Stimulated activated CD4-positive, alpha-beta T cell treated with anti-CD3 and anti-CD28 coated beads, Interleukin-4, amount 100 ng/mL, for 1 hour (primary cell): ENCODE measurements around the gene ITGA6.

ENCODE experiments used
- DNase-seq: peaks from one replicate; pipeline ENCODE4 v3.0.0-alpha.2; 2020

ITGA6 gene

DNA sequence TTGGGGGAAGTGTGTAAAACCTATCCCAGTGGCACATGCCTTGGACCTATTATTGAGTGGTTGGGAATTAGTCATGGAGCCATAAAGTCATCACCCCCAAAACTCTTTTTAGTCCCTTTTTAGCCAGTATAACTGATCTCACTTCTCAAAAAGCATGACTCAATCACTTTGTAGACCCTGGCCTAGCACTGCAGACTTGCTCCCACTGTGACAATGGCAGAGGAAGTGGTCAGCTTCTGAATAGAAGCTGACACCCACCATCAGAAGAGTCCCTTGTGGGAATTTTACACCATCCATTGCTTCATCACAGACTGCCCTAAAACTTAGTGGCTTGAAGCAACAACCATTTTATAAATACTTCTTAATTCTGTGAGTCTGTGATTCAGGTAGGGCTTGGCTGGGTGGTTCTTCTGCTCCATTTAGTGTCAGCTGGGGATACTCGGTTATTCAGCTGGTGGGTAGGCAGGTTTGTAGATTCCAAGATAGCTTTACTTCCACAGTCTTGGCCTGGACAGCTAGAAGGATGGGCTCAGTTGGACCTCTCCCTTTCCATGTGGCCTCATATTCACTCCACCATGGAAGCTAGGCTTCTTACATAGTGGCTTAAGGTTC lies 10.8 kb upstream of the ITGA6 start:
- DNase-seq: no peak

DNA sequence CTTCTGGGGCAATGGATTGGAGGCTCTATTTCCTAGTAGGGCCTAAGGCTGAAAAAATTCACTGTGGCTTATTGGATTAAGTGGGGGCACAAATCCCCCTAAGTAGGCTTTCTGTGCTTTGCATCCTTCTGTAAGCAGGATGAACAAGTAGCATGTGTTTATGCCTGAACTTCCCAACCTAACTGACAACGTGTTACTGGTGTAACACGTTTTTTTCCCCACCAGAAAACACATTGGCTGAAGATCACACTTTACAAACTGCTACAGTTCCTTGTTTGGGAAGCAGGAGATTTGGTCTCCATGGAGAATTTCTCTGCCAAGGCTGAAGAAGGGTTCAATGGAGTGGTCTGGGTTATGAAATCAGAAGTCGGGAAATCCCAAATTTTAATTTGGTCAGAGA lies 7.2 kb upstream of the ITGA6 start:
- no peak for DNase-seq

DNA sequence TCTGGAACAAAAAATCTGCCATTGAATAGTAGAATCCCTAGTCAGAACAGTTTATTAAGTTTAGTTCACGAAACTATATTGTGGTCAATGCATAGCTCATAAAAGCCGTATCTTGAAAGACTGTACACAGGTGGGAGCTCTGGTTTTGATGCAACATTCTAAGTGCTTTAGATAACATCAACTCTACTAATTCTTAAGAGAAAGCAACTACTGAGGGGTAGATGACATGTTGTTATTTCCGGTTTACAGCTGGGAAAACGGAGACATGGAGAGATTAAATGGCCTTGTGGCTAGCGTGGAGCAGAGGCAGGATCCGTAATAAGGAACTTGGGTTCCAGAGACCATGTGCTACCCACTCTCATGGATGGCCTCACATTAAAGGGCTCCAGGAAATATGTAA lies 4.2 kb upstream of the ITGA6 start:
- no peak for DNase-seq

DNA sequence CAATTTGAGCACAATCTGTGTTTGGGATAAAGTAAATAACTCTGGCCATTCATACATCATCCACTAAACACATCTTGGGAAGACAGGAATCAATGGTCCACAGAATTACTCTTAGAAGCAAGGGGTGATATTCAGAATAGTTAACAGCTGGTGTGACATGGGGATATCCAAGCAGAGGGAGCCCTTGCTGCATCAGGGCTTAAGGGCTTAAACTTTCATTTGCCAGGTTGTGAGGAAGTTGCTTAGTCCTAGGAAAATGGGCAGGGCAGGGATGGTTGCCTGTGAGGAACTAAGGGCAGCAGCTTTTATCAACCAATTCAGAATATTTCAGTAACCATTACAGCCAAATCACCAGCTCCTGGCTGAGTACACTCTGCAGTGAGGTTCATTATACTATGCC lies 2.0 kb upstream of the ITGA6 start:
- no peak for DNase-seq

DNA sequence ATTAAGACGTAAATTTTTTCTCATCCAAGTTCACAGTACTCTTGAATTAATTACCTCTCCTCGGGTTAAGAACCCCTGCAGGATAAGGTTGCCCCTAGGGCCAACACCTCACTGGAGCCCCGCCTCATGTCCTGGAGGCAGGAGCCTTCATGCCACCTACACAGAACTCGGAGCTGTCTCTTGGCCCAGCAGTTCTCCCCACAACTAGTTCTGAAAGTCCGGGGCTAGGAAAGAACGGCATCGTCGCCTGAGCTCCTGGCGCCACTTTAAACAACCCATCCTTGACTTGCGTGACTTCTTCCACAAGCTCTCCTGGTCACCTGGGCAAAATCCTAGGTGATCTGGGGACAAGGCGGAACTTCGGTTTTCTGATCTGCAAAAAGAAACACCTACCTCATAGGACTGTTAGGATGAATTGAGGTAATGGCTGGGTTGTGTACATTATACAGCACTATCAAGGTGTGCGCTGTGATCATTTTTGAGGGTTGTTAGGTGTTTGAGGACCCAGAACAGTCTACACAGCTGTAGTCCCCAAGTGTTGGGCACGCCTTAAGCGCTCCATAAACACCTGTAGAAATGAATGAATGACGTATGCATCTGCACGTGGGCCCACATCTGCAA lies 641 bp upstream of the ITGA6 start:
- no peak for DNase-seq

DNA sequence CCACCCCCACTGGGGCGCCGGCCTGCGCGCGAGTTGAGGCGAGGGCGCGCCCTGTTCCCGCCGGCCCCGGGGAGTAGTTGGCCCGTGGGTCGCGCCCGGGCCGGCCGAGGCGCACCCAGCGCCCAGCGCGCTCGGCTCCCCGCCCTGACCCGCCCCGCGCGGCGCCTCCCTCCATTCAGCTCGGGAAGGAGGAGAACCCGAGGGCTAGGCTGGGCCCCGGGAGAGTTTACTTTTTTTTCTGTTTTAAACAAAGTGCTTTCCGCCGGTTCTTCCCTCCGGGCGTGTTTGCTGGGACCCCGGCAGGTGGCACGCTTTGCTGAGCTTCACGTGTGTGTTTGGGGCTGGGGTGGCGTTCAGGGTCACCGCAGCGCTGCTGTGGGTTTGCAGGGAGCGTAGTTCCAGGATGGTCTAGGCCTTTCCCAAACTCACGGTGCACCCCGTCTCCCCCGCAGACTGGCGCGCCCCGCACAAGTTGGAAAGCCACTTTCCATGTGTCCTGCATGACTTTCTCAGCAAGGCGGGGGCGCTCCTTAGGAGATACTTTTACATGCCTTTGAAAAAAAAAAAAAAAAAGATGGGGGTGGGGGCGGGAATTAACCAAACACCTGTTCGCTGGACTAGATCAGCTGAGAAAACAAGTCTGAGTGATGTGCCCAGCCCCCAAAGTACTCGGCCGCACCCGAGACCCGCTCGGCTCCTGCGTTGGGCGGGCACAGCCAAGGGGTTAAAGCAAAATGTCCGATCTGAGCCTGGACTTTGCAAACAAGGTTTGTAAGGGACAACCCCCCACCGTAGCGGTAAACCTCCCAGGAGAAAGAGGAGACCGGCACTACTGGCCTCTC lies 825 bp downstream of the ITGA6 start:
- peak; percentile 67 for DNase-seq

DNA sequence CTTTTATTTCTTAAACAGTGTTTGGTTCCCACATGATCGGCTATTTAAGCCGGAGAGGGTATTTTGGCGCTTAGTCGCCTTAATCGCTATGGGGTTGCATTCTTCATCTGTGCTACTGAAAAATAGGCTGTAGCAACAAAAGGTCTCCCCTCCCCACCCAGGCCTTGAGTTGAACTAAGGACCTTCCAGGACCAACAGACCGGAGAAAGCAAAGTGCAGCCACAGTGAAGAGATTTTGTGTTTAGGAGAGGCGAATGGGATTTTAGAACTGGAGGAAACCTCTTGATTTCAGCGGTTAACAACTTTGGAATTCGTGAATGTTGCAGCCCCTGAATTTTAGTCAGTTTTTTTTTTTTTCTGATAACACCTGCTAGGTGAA lies 1.4 kb downstream of the ITGA6 start:
- DNase-seq: no peak

DNA sequence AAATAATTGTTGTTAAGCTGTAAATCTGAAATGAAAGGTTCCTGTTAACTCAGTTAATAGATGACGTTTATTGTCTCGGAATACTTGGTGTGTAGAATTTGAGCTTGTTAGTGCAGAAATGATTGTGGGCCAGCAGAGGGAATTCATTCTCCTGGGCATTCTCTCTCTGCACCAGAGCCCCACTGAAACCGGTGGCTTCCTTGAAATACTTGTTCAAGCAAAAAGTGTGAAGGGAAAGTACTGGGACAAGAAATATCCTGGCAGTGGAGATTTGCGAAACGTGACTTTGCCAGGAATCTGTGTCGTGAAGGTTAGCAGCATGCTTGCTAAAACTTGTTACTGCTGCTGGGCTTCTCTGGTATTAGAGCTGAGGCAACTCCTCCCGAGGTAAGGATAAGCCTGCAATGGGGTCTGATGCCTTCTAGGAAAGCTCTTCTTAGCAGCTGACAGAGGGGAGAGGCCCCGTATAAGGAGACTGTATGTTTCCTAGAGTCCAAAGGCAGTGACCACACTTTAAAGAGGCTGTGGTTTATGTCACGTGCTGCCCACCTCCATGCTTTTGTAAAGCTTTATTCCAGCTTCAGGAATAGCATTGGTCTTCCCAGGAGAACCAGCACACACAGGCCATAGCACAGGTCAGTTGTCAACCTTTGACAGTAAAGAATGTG lies 2.0 kb downstream of the ITGA6 start:
- no peak for DNase-seq

DNA sequence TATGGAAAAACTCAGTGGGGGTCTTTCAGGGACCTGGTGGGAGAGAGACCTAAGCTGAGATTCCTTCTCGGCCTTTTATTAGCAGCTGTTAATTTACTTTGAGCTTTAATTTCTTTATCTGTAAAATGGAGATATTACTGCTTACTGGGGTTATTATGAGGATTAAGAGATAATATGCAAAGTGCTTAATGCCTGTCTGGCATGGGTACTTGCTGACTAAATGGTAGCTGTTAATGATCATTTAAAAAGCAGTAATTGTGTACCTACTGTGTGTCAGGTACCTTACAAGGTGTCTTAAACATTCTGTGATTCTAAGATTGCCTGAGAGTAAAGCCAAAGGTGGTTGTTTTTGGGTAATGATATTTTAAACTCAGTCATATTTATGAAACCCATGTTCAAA lies 2.6 kb downstream of the ITGA6 start:
- no peak for DNase-seq

DNA sequence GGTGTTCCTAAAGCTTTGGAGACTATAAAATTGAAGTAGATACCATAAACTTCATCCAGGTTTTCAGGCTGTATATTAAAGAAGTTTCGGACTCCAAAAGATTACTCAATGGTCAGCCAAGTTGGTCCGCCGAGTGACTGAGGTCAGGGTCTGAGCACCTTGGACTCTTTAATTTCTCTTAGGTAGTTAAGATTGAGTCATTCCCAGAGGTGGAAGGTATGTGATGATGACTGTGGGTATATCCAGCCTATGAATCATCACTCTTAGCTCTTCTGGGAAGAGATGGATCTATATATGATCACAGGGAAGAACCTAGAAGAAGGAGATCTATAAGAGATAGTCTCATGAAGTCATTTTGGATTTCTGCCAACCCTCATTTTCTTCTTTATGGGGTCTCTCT lies 3.3 kb downstream of the ITGA6 start:
- DNase-seq: no peak

DNA sequence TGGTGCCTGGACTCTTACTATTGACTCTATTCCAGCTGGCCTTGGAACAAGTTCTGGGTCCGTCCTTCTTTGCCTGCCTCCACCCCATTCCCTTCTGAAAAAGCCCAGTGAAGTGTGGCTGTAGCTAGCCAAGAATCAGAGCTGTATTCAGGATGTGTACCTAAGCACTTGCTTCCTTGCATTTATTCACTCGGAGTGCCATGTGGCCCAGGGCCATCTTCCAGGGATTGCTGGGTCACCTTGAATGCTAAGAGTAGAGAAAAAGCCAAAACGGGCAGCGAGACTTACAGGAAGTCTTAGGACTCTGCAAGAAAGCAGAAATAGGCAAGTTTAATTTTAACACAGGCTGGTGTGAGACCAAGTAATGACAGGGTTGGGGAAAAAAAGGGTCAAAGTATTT lies 4.1 kb downstream of the ITGA6 start:
- DNase-seq: no peak

DNA sequence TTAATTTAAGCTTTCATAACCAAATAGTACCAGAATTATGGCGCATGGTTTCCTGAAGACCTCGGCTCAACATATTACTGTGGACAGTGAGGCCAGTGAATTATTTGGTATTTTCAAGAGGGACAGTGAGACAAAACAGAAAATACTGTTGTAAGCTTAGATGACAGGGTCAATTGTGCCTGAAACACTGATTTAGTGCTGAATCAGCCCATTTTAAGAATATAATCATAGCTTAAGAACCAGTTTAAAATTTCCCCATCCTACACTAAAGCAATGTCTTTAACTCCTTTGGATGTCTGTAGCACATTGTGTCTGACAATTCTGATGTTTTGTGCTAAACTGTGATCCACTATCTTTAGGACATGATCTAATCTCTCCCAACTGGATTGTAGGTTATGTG lies 4.6 kb downstream of the ITGA6 start:
- no peak for DNase-seq

DNA sequence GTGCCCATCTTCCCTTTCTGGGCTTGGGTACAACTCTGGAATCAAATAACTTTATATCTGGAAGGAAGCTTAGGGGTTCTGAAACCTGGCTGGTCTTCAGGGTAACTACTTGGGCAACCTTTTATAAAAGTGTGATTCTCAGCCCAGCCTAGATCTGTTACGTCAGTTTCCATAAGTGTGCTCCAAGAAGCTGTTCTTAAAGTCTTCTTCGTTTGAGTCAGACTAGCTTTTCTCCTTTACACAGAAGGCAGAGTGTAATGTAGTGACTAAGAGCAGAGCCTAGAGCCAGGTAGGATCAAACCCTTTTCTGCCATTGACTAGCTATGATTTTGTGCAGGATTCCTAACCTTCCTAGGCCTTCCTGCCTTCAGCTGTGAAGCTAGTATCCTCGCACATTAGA lies 5.8 kb downstream of the ITGA6 start:
- no peak for DNase-seq

DNA sequence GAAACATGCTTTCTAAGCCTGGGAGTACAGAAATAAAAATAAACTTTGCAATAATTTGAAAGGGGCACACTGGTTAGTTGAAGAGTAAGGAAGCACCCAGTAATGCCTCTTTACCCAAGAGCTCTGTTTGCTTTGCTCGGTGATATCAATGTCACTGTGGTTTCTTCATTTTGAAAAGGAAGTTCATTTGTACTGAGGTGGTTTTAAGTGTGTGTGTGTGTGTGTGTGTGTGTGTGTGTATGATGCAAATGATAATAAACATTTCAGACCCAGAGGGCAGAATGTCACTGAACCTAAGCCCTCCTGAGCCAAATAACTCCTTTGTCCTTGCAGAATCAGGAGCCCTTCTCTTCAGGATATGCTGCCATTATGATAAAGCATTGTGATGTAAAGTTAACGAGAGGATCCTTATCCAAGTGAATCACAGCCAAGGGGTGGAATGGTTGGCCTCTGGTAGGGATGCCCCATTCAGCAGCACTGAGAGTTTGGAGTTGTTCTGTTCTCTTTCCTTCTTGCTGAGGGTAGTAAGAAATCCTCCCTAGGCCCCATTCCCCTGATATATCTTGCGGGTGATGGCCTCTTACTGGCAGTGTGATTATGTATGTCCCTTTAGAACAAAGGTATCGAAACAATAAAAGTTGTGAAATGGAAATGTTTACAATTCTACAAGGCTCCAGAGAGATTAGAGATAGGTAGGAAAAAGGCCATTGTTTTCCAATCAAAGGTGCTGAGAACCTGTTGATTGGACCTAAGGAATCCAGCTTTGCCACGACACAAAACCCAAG lies 7.6 kb downstream of the ITGA6 start:
- DNase-seq: no peak

DNA sequence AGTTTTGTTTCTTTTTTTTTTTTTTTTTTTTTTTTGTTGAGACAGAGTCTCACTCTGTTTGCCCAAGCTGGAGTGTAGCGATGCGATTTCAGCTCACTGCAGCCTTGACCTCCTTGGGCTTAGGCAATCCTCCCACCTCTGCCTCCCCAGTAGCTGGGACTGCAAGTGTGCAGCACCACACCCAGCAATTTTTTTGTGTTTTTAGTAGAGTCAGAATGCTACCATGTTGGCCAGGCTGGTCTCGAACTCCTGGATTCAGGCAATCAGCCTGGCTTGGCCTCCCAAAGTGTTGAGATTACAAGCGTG lies 8.2 kb downstream of the ITGA6 start:
- DNase-seq: no peak

DNA sequence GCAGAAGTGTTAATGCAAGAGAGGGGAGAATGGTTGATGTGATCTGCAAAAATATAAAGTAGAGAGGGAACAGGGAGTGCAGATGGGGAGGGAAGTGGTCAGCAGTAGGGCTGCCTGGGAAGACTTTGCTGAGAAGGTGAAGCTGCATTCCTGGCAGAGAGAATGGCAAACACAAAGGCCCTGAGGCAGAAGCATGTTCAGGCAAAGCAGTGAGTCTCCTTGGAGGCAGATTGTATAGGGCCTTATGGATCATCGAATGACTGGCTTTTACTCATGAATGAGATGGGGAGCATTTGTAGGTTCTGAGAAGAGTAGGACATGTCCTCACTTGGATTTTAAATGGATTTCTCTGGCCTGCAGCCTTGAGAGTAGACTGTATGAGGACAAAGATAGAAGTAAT lies 9.5 kb downstream of the ITGA6 start:
- no peak for DNase-seq

DNA sequence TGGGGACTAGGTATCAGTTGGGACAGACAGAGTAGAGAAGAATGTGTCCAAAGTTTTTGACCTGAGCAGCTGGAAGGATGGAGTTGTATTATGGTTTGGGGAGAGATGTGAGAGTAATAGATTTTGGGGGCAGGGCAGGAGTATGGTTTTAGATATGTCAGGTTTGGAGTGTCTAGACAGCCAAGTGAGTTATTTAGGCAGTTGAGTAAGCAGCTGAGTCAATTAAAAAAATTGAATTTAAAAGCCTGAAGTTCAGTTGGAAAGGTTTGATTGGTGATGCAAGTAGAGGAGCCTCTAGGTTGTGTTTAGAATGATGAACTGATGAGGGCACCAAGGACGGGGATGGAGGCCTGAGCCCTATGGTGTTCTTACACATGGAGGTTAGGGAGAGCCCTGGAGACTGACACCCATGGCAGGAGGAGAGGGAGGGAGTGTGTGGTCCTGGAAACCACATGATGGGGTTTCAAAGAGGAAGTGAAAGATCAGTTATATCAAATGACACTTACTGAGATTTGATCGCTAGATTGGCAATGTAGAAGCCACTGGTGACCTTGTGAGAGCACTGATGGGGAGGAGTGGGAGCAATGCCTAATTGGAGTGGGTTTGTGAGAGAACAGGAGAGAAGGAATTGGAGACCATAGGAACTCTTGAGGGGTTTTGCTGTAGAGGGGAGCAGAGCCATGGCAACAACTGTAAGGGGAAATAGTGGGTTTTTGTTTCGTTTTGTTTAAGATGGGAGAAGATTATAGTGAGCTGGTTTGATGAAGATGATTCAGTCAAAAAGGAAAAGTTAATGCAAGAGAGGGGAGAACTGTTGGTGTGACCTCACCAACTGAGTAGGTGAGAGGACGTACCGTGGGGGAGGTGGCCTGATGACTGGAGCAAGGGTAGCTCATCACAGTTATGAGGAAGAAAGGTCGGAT lies 10.3 kb downstream of the ITGA6 start:
- DNase-seq: peak; percentile 57

DNA sequence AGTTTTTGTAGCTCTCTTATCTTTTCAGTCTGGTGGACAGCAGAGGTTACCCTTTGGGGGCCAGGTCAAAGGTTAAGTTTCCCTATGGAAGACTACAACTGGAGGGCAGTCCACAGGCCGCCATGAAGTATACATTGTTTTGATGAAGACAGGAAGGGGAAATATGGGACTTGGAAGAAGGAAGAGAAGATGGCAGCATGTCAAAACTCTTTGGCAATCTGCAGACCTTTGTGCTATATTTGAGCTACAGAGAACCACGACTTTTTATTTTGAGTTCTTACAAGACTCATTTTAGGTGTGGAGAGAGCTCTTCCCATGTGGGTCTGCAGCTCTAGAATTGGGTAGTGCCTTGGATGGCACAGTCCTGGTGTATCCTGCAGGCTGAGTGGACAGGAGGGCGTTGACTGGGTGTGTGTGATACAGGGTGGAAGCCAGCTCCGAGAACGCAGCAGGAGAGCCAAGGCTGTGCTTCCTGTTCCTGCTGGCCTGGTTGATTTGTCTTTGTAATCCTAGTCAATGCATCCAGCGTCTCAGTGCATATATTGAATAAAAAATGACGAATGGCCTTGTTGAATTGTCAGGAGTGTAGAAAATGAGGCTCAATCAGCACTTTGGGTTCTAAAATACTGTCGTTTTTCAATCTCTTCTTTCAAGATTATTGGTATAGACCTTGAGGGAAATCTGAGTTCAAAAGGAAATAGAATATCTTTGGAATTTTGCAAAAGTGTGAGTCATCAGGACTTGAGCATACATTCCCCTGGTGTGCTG lies 11.5 kb downstream of the ITGA6 start:
- no peak for DNase-seq

DNA sequence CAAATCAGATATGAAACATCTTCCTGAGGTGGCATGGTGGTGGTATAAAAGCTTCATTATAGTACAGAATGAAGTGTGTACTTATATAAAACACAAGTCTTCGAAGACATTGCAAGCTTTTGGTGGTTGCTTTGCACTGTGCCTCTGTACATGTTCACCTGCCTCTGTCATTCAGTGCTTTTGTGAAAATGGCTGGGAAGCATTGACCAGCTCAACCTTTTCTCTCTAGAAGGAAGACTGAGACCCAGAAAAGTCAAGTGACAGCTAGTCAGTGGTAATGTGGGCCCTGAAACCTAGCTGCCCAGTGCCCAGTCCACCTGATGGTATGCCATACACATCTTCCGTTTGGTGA lies 12.1 kb downstream of the ITGA6 start:
- DNase-seq: no peak

DNA sequence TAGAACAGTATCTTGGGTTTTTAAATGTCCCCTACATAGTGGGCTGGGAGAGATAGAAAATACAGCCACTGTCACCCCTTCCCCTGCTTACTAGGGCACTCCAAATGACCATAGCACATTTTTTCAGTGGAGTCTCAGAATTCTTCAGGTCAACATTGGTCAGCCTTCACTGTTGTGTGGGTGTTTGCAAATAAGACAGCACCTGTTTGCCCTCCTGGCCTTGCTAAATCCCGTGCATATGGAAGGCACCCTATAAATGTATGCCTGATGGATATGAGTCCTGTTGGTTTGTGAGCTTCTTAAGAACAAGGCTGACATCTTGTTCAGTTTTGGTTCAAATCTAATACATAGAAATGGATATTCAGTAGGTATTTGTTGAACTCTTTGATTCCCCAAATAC lies 12.5 kb downstream of the ITGA6 start:
- no peak for DNase-seq

DNA sequence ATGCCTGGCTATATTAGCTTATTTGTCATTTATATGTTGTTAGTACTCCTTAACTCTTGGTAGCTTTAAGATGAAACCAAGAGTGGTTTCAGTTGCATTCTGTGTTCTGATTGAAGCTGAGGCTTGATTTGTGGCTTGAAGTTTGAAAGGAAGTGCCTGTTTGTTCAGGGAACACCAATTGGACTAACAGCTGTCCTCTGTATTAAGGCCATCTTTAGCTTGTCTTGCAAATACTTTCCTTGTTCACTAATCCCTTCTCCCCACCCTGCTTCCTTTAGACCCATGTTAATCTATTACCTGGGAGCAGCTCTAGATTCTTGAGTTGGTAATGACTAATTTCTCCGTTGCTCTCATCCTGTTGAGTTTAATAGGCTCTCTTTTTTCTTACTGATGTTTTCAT lies 13.4 kb downstream of the ITGA6 start:
- no peak for DNase-seq
